GM23248 (cell line): ENCODE data around the gene CYP27B1.

Experiments
- EZH2 ChIP-seq: fragments of 200-600 bp; sonication (generic); IDR thresholded peaks from 2 replicates; pipeline ENCODE4 v1.6.1; 2018; ENCODE audit warnings: antibody characterized with exemption, mild to moderate bottlenecking; ENCODE audit not compliant: insufficient read depth, poor library complexity, severe bottlenecking
- EZH2phosphoT487 ChIP-seq: fragments of 200-600 bp; sonication (generic); IDR thresholded peaks from 2 replicates; pipeline ENCODE4 v1.6.1; 2018; ENCODE audit warnings: antibody characterized with exemption, moderate library complexity, mild to moderate bottlenecking, low read depth; ENCODE audit not compliant: insufficient read depth

DNA sequence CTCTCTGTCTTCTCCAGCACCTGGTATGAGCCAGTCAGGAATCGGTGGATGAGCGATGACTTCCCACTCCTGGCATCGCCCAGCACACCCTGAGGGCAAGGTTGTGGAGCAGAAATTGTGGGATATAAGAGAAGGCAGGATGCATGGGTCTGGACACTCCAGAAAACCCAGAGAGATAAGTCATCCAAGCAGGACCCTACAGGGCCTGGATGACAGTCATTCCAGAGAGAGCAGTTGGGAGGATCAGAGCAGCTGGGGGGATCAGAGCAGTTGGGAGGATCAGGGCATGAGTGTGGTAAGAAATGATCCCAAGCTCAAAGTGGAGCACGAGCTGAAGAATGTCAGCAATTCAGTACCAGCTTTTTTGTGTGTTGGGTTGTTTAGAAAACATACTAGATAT, 32.3 kb downstream of the CYP27B1 start:
- TF ChIP-seq EZH2phosphoT487 (no peak), EZH2 (no peak)
